GM12891 (cell line): ENCODE results near the gene PCDHB16.
"Not testable (repeated sequence)": the region's sequence is repeated elsewhere in the genome, so short reads cannot be mapped to it uniquely, and the experiment has no call there.

ENCODE experiments used
- DNase-seq: peaks from one replicate; pipeline ENCODE4 v3.0.0; 2011; ENCODE audit warnings: low spot score; ENCODE audit not compliant: insufficient read length
- FAIRE-seq: peaks from 2 replicates; lab custom pipeline; 2011; peaks lifted over from hg19 to GRCh38; lab: Jason Lieb, UNC
- PAX5 ChIP-seq: IDR thresholded peaks from 2 replicates; pipeline ENCODE4 v1.6.1; 2011; ENCODE audit warnings: low read length, moderate library complexity, mild to moderate bottlenecking; ENCODE audit not compliant: insufficient read depth, severe bottlenecking
- POLR2A ChIP-seq: IDR thresholded peaks from 2 replicates; pipeline ENCODE4 v1.6.1; 2011; ENCODE audit warnings: low read depth, low read length, control low read depth
- POLR2AphosphoS5 ChIP-seq: IDR thresholded peaks from 2 replicates; pipeline ENCODE4 v1.6.1; 2011; ENCODE audit warnings: low read depth, low read length, control low read depth
- POU2F2 ChIP-seq: IDR thresholded peaks from 2 replicates; pipeline ENCODE4 v1.6.1; 2011; ENCODE audit warnings: low read depth, mild to moderate bottlenecking, control low read depth, low read length, moderate library complexity
- SPI1 ChIP-seq: IDR thresholded peaks from 2 replicates; pipeline ENCODE4 v1.6.1; 2011; ENCODE audit warnings: low read depth, low read length, control low read depth
- TAF1 ChIP-seq: IDR thresholded peaks from 2 replicates; pipeline ENCODE4 v1.6.1; 2011; ENCODE audit warnings: low read depth, low read length, control low read depth

PCDHB16 gene

DNA sequence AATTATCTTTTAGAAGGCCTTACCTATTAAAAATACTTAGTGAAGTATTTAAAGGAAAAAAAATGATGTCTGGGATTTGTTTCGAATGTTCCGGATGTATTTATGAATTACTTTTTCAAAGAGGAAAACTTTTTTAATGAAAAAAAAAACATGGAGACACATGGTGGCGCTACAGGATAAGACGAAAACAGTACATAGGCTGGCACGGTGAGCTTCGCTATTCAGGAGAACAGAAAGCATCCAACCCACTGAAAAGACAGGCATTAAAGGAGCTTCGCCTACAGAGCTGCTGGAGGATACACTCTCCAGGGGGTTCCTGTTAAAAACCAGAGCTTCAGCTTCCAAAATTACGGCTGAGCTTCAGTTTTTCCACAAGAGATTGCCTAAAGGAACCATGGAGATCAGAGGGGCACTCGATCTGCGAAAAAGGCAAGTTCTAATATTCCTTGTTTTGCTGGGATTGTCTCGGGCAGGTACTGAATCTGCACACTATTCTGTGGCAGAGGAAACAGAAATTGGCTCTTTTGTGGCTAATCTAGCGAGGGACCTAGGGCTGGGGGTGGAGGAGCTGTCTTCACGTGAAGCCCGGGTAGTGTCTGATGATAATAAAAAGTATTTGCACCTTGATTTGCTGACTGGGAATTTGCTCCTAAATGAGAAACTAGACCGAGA lies 41.1 kb downstream of the PCDHB16 start, which contains the start of gene PCDHB14:
PCDHB14 (plus strand) TSS at position 232 of the 672 bp plus-strand sequence; CDS start at position 395, 163 bp downstream.
- DNase-seq (no peak), FAIRE-seq (no peak)
- TF ChIP-seq POLR2AphosphoS5, result no peak
- TF ChIP-seq POLR2A, result no peak
- no peak for TF ChIP-seq PAX5

- FAIRE-seq, DNase-seq: not testable (repeated sequence)
Observed at GRCh38 chr5:141224844-141225243, 42.7 kb downstream of the PCDHB16 start.

DNA sequence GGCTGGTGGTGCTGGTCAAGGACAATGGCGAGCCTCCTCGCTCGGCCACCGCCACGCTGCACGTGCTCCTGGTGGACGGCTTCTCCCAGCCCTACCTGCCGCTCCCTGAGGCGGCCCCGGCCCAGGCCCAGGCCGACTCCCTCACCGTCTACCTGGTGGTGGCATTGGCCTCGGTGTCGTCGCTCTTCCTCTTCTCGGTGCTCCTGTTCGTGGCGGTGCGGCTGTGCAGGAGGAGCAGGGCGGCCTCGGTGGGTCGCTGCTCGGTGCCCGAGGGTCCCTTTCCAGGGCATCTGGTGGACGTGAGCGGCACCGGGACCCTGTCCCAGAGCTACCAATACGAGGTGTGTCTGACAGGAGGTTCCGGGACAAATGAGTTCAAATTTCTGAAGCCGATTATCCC lies 43.2 kb downstream of the PCDHB16 start:
- not testable (repeated sequence) for FAIRE-seq, DNase-seq

GRCh38 chr5:141234109-141234667 lies 52.0 kb downstream of the PCDHB16 start:
- TF ChIP-seq TAF1 (no peak), POLR2AphosphoS5 (no peak), POLR2A (no peak), POU2F2 (no peak), PAX5 (no peak), SPI1 (no peak)
- FAIRE-seq, result no peak
- DNase-seq, result no peak
